Activated CD4-positive, alpha-beta T cell treated with anti-CD3 and anti-CD28 coated beads, Interleukin-2, amount 50 U/mL, for 24 hours (primary cell): ENCODE data around the gene LETMD1.
"Not testable (repeated sequence)": the region's sequence is repeated elsewhere in the genome, so short reads cannot be mapped to it uniquely, and the experiment has no call there.

Experiments
- DNase-seq, 2 donors: peaks; one replicate each; pipeline ENCODE4 v3.0.0-alpha.2; 2020; ENCODE audit warnings: low read depth in 1 of 2, low spot score in 1 of 2

LETMD1 gene

GRCh38 chr12:51076236-51076930 is 28.3 kb downstream of the LETMD1 start:
- DNase-seq, result peak in 1 of 2 donors; percentile 10

GRCh38 chr12:51077930-51078329 is 29.8 kb downstream of the LETMD1 start:
- DNase-seq, result no peak

GRCh38 chr12:51078346-51078745 is 30.2 kb downstream of the LETMD1 start:
- not testable (repeated sequence) for DNase-seq

GRCh38 chr12:51078866-51079265 is 30.7 kb downstream of the LETMD1 start:
- not testable (repeated sequence) for DNase-seq

DNA sequence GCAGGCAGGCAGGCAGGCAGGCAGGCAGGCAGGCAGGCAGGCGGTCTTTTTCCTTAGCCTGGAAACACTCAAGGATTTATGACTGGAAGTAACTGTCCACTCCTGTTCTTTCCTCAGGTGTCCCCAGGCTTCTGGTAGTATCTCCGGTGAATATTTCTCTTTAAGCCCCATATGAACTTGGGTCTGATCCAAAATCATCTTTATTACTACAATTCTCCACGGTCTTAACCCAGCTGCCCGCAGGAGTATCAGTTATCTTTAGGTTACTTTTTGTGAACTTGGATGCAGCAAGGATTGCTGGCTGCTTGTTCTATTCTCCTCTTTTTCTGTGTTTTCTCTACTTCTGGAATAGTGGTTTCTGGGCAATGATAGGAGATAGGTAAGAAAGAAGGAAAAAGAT is 32.0 kb downstream of the LETMD1 start:
- DNase-seq, result no peak

DNA sequence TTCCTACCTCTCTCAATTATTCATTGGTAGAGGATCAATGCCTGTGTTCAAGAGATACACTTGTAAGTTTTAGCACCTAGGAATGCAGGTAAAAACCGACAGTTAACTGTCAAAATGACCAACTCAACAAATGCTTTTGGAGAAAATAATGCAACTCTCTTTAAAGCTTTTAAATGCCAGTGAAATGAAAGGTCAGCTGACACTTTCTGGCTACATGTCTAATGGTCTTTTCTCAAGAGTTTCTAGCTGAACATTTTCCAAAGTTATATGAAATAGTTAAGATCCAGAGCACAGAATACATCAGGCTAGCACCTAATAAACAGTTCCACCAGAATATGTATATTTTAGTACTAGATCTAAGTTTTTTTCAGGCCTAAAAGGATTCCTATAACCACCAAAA is 33.3 kb downstream of the LETMD1 start:
- no peak for DNase-seq

DNA sequence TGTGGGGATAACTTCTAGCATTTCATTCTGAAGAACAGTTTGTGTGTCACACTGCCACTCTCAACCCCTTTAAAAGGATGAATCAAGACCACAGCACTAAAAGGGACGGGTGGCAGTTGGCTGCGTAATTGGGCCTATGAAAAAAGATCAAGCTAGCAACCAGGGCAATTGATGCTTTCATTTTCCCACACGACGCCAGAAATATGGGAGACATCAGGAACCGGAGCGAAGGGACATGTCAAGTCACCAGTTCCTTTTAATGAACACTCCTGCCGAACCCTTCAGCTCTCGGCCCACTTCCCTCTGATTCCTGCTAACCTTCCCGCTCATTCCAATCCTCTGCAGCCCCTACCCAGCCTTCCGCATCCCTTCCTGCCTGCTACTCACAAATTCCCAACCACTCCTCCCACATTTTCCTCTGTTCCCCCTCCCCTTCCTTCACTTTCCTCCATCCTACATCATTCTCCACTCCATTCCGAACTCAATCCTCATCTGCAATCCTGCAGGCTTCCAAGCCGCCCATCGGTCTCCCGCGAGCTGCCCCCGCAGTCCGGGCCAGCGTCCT is 34.5 kb downstream of the LETMD1 start:
- peak in 1 of 2 donors; percentile 2 for DNase-seq

DNA sequence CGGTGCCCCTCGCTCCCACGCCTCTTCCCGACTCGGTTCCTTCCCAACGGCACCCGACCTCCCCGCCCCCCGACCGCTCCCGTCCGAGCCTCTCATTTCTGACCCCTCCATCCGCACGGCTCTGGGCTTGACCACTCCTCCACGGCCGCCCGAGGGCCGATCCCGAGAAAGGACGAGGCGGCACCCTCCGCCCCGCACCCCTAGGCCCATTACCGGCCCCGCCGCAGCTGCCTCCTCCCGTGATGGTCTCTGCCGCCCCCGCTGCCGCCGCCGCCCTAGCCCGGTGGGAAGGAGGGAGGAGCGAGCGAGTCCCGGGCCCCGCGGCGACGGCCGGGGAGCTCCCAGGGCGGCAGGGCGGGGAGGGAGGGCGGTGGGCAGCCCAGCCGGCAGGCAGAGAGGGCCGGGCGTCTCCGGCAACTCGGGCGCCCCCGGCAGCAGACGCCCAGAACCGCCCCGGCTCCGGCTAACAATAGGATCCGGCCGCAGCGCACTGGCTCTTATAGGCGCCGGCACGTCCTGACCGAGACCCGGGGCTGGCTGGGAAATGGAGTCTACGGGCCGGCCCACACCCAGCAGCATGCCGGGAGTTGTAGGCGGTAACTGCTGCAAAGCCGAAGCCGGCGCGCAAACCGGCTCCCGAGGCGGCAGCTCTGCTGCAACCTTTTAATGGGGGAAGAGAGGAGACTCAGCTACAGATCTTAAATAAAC is 35.2 kb downstream of the LETMD1 start, which contains the start of gene CSRNP2:
Gene CSRNP2 (minus strand): TSS at position 471 of the 708 bp plus-strand sequence. CDS start 7,035 bp downstream, outside the sequence.
- peak; percentile 90 to 93 for DNase-seq

- no peak for DNase-seq
Measured at GRCh38 chr12:51085757-51086156, 37.6 kb downstream of the LETMD1 start.

- no peak for DNase-seq
Measured at GRCh38 chr12:51086933-51087332, 38.8 kb downstream of the LETMD1 start.

- no peak for DNase-seq
Measured at GRCh38 chr12:51087818-51088217, 39.7 kb downstream of the LETMD1 start.

DNA sequence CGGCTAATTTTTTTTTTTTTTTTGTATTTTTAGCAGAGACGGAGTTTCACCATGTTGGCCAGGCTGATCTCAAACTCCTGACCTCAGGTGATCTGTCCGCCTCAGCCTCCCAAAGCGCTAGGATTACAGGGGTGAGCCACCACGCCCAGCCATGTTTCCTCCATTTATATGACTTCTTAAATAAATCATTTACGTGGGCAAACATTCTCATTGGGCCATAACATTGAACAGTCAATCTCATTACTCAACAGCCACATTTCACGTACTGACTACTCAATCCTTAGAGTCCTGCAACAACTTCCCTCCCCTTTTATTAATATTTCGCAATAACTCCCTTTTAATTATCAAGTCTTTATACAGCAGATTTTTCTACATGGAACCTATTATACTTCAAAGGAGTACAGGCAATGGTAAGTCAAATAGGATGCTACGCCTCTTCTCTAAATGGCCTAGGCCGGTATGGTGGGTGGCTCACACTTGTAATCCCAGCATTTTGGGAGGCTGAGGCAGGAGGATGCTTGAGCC is 42.6 kb downstream of the LETMD1 start:
- DNase-seq, result no peak

- no peak for DNase-seq
Measured at GRCh38 chr12:51098611-51099010, 50.5 kb downstream of the LETMD1 start.

DNA sequence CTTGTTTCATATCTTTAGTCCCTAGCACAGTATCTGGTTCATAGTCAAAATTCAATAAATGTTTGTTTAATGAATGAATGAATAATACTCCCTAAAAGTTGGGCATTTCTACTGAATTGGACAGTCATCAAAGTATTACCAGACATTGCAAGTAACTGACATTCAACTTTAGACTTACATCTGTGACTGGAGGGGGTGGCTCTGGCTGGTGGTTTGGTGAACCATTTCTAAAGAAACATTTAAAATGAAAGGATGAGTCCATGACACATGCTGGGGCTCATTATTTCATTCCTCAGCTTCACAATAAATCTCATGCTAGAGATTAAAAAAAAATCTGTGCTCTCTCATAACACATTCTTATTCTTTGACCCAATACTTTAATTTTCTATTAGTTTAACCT is 55.9 kb downstream of the LETMD1 start:
- DNase-seq, result no peak

DNA sequence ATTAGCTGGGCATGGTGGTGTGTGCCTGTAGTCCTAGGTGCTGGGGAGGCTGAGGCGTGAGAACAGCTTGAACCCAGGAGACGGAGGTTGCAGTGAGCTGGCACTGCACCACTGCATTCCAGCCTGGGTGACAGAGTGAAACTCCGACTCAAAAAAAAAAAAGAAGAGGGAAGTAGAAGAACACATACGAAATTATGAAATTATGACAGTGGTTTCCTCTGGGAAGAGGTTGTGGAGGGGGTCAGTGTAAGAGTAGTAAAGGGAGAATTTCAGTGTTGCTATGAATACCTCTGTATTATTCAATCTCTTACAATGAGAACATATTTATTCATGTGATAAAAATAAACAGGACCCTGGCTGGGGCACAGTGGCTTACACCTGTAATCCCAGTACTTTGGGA is 60.0 kb downstream of the LETMD1 start:
- DNase-seq, result no peak
